Neural cell (in vitro differentiated cells): Measurements from ENCODE around the gene BIRC2. TPM values are rescaled to one million over a fixed set of nuclear protein-coding genes. Genes with fewer than 3 reads are reported as not detected.

Experiments
- H2AFZ ChIP-seq: fragments of 200-600, 300-800 bp; sonication (generic), shearing (Covaris generic); 2 replicates; pipeline ENCODE4 v1.6.0; 2014; ENCODE audit warnings: low read depth, mild to moderate bottlenecking, antibody characterized with exemption, low read length, moderate library complexity
- H3F3A ChIP-seq: fragments of 200-600 bp; shearing (Covaris generic); 2 replicates; pipeline ENCODE4 v1.6.1; 2016; ENCODE audit warnings: mild to moderate bottlenecking, moderate library complexity, mixed read lengths, antibody characterized with exemption, low read length; ENCODE audit not compliant: insufficient read depth, poor library complexity, severe bottlenecking
- H3K27ac ChIP-seq: fragments of 200-600, 300-800 bp; sonication (generic), shearing (Covaris generic); 2 replicates; pipeline ENCODE4 v1.5.1; 2014; ENCODE audit warnings: mild to moderate bottlenecking, low read length, moderate library complexity
- H3K27me3 ChIP-seq: fragments of 300-800, 200-600 bp; sonication (generic), shearing (Covaris generic); 2 replicates; pipeline ENCODE4 v1.6.0; 2014; ENCODE audit warnings: mild to moderate bottlenecking, low read depth, low read length, moderate library complexity; ENCODE audit not compliant: insufficient read depth
- H3K36me3 ChIP-seq: fragments of 300-800, 200-600 bp; sonication (generic), shearing (Covaris generic); 2 replicates; pipeline ENCODE4 v1.5.1; 2014; ENCODE audit warnings: mild to moderate bottlenecking, antibody characterized with exemption, low read length, moderate library complexity; ENCODE audit not compliant: insufficient read depth
- H3K4me2 ChIP-seq: fragments of 300-800, 200-600 bp; sonication (generic), shearing (Covaris generic); 2 replicates; pipeline ENCODE4 v1.6.0; 2014; ENCODE audit warnings: mild to moderate bottlenecking, low read length
- H3K4me3 ChIP-seq: fragments of 300-800, 200-600 bp; sonication (generic), shearing (Covaris generic); 2 replicates; pipeline ENCODE4 v1.5.1; 2014; ENCODE audit warnings: mild to moderate bottlenecking, low read length, moderate library complexity
- H3K79me2 ChIP-seq: fragments of 200-600 bp; shearing (Covaris generic); replicated peaks from 2 replicates; pipeline ENCODE4 v1.6.0; 2014; ENCODE audit warnings: mild to moderate bottlenecking, low read length, moderate library complexity; ENCODE audit not compliant: insufficient read depth
- H3K9ac ChIP-seq: fragments of 300-800, 200-600 bp; sonication (generic), shearing (Covaris generic); 2 replicates; pipeline ENCODE4 v1.6.1; 2016; ENCODE audit warnings: mild to moderate bottlenecking, low read length, mixed read lengths
- H3K9me2 ChIP-seq: fragments of 200-600 bp; shearing (Covaris generic); 2 replicates; pipeline ENCODE4 v1.6.1; 2016; ENCODE audit warnings: mild to moderate bottlenecking, low read length, mixed read lengths; ENCODE audit not compliant: insufficient read depth
- H3K9me3 ChIP-seq: fragments of 200-600, 300-800 bp; sonication (generic), shearing (Covaris generic); 2 replicates; pipeline ENCODE4 v1.6.1; 2016; ENCODE audit warnings: mild to moderate bottlenecking, mixed run types, low read length, moderate library complexity, mixed read lengths
- H4K20me1 ChIP-seq: fragments of 200-600 bp; shearing (Covaris generic); 2 replicates; pipeline ENCODE4 v1.6.1; 2016; ENCODE audit warnings: mild to moderate bottlenecking, mixed run types; ENCODE audit not compliant: insufficient read depth
- EP300 ChIP-seq: fragments of 450-650 bp; conservative IDR thresholded peaks from 2 replicates; pipeline ENCODE4 v1.6.1; 2014; ENCODE audit warnings: antibody characterized with exemption, mild to moderate bottlenecking, moderate library complexity; ENCODE audit not compliant: poor library complexity, severe bottlenecking
- EZH2 ChIP-seq: fragments of 200-600, 300-800 bp; shearing (Covaris generic), sonication (generic); IDR thresholded peaks from 2 replicates; pipeline ENCODE4 v1.6.1; 2014; ENCODE audit warnings: antibody characterized with exemption, low read length, borderline replicate concordance, mild to moderate bottlenecking; ENCODE audit not compliant: insufficient read depth, poor library complexity, severe bottlenecking
- MXI1 ChIP-seq: fragments of 450-650 bp; conservative IDR thresholded peaks from 2 replicates; pipeline ENCODE4 v1.6.1; 2014; ENCODE audit warnings: antibody characterized with exemption, mild to moderate bottlenecking; ENCODE audit not compliant: poor library complexity, severe bottlenecking
- POLR2AphosphoS5 ChIP-seq: IDR thresholded peaks from 2 replicates; pipeline ENCODE4 v1.6.1; 2012
- RAD21 ChIP-seq: fragments of 450-650 bp; conservative IDR thresholded peaks from 2 replicates; pipeline ENCODE4 v1.6.1; 2014; ENCODE audit warnings: antibody characterized with exemption, mild to moderate bottlenecking, moderate library complexity
- REST ChIP-seq: IDR thresholded peaks from 2 replicates; pipeline ENCODE4 v1.6.1; 2012; ENCODE audit warnings: borderline replicate concordance
- SMC3 ChIP-seq: fragments of 450-650 bp; conservative IDR thresholded peaks from 2 replicates; pipeline ENCODE4 v1.6.1; 2014; ENCODE audit warnings: antibody characterized with exemption, mild to moderate bottlenecking, moderate library complexity; ENCODE audit not compliant: poor library complexity
- TAF1 ChIP-seq: IDR thresholded peaks from 2 replicates; pipeline ENCODE4 v1.6.1; 2012; ENCODE audit warnings: low read depth
- polyA plus RNA-seq: library from polyadenylated mRNA; depleted of rRNA; stranded (reverse); fragments of >200 nt; gene quantifications from 2 replicates; pipeline ENCODE4 v1.2.3, GENCODE V29; 2014
- TF ChIP-seq, protein P1 (sequence below): fragments of 450-650 bp; IDR thresholded peaks from 2 replicates; pipeline ENCODE4 v1.5.1; 2014; ENCODE audit warnings: antibody characterized with exemption, mild to moderate bottlenecking, moderate library complexity; ENCODE audit not compliant: poor library complexity, severe bottlenecking

Gene BIRC2
- polyA plus RNA-seq, 1 donor from 2014 or later = 68.7 TPM

GRCh38 chr11:102390667-102391465 lies 43.9 kb downstream of the BIRC2 start:
- no peak overlapping the region for H3K4me2 ChIP-seq
- no peaks in the 10 kb centered on the region for H4K20me1 ChIP-seq
- H2AFZ ChIP-seq = no peak overlapping the region
- no peak overlapping the region for H3K9ac ChIP-seq
- TF ChIP-seq SMC3 (peak; percentile 22), TAF1 (no peak)
- TF ChIP-seq, protein P1, sequence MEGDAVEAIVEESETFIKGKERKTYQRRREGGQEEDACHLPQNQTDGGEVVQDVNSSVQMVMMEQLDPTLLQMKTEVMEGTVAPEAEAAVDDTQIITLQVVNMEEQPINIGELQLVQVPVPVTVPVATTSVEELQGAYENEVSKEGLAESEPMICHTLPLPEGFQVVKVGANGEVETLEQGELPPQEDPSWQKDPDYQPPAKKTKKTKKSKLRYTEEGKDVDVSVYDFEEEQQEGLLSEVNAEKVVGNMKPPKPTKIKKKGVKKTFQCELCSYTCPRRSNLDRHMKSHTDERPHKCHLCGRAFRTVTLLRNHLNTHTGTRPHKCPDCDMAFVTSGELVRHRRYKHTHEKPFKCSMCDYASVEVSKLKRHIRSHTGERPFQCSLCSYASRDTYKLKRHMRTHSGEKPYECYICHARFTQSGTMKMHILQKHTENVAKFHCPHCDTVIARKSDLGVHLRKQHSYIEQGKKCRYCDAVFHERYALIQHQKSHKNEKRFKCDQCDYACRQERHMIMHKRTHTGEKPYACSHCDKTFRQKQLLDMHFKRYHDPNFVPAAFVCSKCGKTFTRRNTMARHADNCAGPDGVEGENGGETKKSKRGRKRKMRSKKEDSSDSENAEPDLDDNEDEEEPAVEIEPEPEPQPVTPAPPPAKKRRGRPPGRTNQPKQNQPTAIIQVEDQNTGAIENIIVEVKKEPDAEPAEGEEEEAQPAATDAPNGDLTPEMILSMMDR = peak; percentile 39
- H3K79me2 ChIP-seq = no peaks in the 10 kb centered on the region
- no peaks in the 10 kb centered on the region for H3K27me3 ChIP-seq
- H3F3A ChIP-seq = no peaks in the 10 kb centered on the region
- no peaks in the 10 kb centered on the region for H3K9me2 ChIP-seq
- H3K9me3 ChIP-seq = no peaks in the 10 kb centered on the region
- H3K27ac ChIP-seq = no peak overlapping the region
- peaks cover 16% of the 10 kb centered on the region for H3K36me3 ChIP-seq
- H3K4me3 ChIP-seq = no peak overlapping the region

- peaks cover 16% of the 10 kb centered on the region for H3K36me3 ChIP-seq
- H3F3A ChIP-seq = no peaks in the 10 kb centered on the region
- no peaks in the 10 kb centered on the region for H3K79me2 ChIP-seq
- no peaks in the 10 kb centered on the region for H3K9me3 ChIP-seq
- no peaks in the 10 kb centered on the region for H3K27me3 ChIP-seq
- no peak overlapping the region for H3K4me3 ChIP-seq
- H2AFZ ChIP-seq = no peak overlapping the region
- H3K9ac ChIP-seq = no peak overlapping the region
- no peaks in the 10 kb centered on the region for H4K20me1 ChIP-seq
- TF ChIP-seq SMC3 (no peak), EZH2 (no peak), POLR2AphosphoS5 (no peak), MXI1 (no peak), REST (no peak), RAD21 (no peak), EP300 (no peak), TAF1 (no peak)
- TF ChIP-seq, protein P1 = no peak
- no peaks in the 10 kb centered on the region for H3K9me2 ChIP-seq
- no peak overlapping the region for H3K4me2 ChIP-seq
- H3K27ac ChIP-seq = no peak overlapping the region
Measured at GRCh38 chr11:102391549-102392237, 44.7 kb downstream of the BIRC2 start.
